Breast epithelium (tissue), 3 donors: ENCODE results near the gene CABP7.

Experiments
- POLR2A ChIP-seq: fragments of 450-650 bp; IDR thresholded peaks from one replicate; pipeline ENCODE4 v1.6.1; 2016; ENCODE audit warnings: antibody characterized with exemption, mild to moderate bottlenecking, moderate library complexity
- POLR2AphosphoS5 ChIP-seq, 3 donors: sonication (generic); formaldehyde crosslinking; IDR thresholded peaks; one replicate each; pipeline ENCODE4 v1.6.1; 2017; ENCODE audit warnings: antibody characterized with exemption in 3 of 3
- TF ChIP-seq, protein P1 (sequence below), 3 donors: fragments of 450-650 bp; IDR thresholded peaks; one replicate each; pipeline ENCODE4 v1.5.1; 2016 to 2017; ENCODE audit warnings: antibody characterized with exemption in 3 of 3, mild to moderate bottlenecking in 3 of 3, moderate library complexity in 3 of 3

DNA sequence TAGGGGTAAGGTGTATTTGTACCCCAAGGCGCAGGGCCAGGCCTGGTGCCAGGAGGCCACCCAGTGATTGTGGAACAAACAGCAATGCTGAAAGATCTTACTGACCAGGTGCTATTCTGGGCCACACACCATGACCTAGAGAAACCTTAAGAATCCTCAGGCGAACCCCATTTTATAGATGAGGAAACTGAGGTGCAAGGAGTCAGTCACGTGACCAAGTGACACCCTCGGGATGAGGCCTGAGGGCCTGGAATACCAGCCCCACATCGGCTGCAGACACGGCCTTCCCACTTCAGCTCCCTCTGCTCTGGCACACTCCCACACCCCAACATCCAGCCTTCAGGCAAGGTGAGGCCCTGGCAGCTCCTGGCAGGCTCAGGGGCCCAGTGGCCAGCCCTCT, 13.1 kb downstream of the CABP7 start:
- TF ChIP-seq, protein P1, sequence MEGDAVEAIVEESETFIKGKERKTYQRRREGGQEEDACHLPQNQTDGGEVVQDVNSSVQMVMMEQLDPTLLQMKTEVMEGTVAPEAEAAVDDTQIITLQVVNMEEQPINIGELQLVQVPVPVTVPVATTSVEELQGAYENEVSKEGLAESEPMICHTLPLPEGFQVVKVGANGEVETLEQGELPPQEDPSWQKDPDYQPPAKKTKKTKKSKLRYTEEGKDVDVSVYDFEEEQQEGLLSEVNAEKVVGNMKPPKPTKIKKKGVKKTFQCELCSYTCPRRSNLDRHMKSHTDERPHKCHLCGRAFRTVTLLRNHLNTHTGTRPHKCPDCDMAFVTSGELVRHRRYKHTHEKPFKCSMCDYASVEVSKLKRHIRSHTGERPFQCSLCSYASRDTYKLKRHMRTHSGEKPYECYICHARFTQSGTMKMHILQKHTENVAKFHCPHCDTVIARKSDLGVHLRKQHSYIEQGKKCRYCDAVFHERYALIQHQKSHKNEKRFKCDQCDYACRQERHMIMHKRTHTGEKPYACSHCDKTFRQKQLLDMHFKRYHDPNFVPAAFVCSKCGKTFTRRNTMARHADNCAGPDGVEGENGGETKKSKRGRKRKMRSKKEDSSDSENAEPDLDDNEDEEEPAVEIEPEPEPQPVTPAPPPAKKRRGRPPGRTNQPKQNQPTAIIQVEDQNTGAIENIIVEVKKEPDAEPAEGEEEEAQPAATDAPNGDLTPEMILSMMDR (IDR thresholded peaks at IDR 0.05): no peak
- no peak for TF ChIP-seq POLR2AphosphoS5 (IDR thresholded peaks at IDR 0.05)
- no peak for TF ChIP-seq POLR2A
